ENCODE data around the gene SIGLEC8. TPM values are rescaled to one million over a fixed set of nuclear protein-coding genes. Genes with fewer than 3 reads are reported as not detected.

Gene SIGLEC8
- not detected for polyA plus RNA-seq (2013, experiment 1 of 2)
- not detected for polyA plus RNA-seq (2013, experiment 2 of 2)

- Histone ChIP-seq H2BK120ac (ENCODE audit: low read depth, low read length) (no peak within 1 kb of the TSS), H2BK12ac (ENCODE audit: low read length) (no peak within 1 kb of the TSS), H3K27ac (replicated peaks; ENCODE audit: low read length) (no peak within 1 kb of the TSS), H3K36me3 (replicated peaks in 1 of 2; ENCODE audit: control insufficient read depth in 2 of 2, insufficient read depth in 2 of 2, low read length in 2 of 2) (no peaks in the 10 kb centered on the region), H3K79me1 (ENCODE audit: low read depth, low read length) (no peaks in the 10 kb centered on the region), H3K9ac (ENCODE audit: low read depth, low read length, poor library complexity) (no peak within 1 kb of the TSS), H4K91ac (ENCODE audit: low read depth, low read length, poor library complexity) (no peak within 1 kb of the TSS), H4K8ac (ENCODE audit: low read depth, low read length) (no peak within 1 kb of the TSS), H2BK5ac (ENCODE audit: low read length) (peak within 1 kb of the TSS; percentile 5), H3K14ac (ENCODE audit: low read length) (peak within 1 kb of the TSS; percentile 49), H3K18ac (ENCODE audit: low read length) (peak within 1 kb of the TSS; percentile 42), H2BK15ac (ENCODE audit: low read length) (no peak within 1 kb of the TSS), H3K4me1 (ENCODE audit: control insufficient read depth in 2 of 2, insufficient read depth in 1 of 2, low read depth in 1 of 2, low read length in 2 of 2) (no peaks in the 10 kb centered on the region), H3K4ac (ENCODE audit: low read length) (no peak within 1 kb of the TSS), H3K27me3 (ENCODE audit: control insufficient read depth in 3 of 3, insufficient read depth in 3 of 3, low read depth in 1 of 3, low read length in 3 of 3) (peaks cover 0 to 37% (median 0%) of the 10 kb centered on the region in 3 experiments), H2AFZ (ENCODE audit: low read length) (no peak within 1 kb of the TSS), H3K9me3 (replicated peaks in 1 of 2; ENCODE audit: control insufficient read depth in 2 of 2, insufficient read depth in 1 of 2, low read depth in 1 of 2, low read length in 2 of 2) (peaks cover 0 to 5% of the 10 kb centered on the region in 2 donors), H3K4me2 (ENCODE audit: insufficient read depth, low read length, poor library complexity, severe bottlenecking) (no peak within 1 kb of the TSS), H2AK5ac (ENCODE audit: low read depth, low read length) (no peak within 1 kb of the TSS), H3K23ac (ENCODE audit: low read depth, low read length, poor library complexity) (no peak within 1 kb of the TSS), H3K4me3 (ENCODE audit: low read length in 2 of 2) (no peak within 1 kb of the TSS)
- DNase-seq (ENCODE audit: low spot score) = no peak
- WGBS, 2 donors (ENCODE audit: extremely low coverage in 2 of 2, insufficient read length in 2 of 2, insufficient replicate concordance in 1 of 2) = no CpG with 5 or more reads among the region's 10 CpGs
These were observed at the start of gene SIGLEC8 for GRCh38 chr19:51458051-51458645. SIGLEC8 (minus strand) TSS chr19:51458454; CDS start chr19:51458387, 67 bp downstream.

DNA sequence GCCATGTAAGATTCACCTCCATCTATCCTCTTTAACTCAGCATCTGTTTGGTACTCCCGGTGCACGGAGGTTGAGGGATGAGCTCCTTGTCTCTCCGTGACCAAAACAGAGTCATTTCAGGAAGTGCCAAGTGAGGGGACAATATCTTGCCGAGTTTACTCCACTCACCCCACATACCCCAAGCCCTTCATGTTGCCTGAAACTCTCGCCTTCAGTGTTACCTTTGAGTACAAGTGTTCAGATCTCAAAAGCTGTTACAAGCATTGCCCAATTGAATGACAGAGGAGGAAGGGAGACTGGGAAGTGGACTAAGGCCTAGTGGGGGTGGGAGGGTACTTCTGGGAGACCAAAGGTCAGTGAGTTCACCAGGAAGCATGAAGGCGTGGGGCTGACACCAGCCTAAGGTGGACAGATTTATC lies 49.4 kb upstream of the SIGLEC8 start:
- Histone ChIP-seq H3K79me1 (ENCODE audit: low read depth, low read length) (no peaks in the 10 kb centered on the region), H2BK120ac (ENCODE audit: low read depth, low read length) (no peak overlapping the region), H4K8ac (ENCODE audit: low read depth, low read length) (no peak overlapping the region), H3K14ac (ENCODE audit: low read length) (no peak overlapping the region), H2AFZ (ENCODE audit: low read length) (no peak overlapping the region), H3K4me1 (ENCODE audit: control insufficient read depth in 2 of 2, insufficient read depth in 1 of 2, low read depth in 1 of 2, low read length in 2 of 2) (no peaks in the 10 kb centered on the region), H3K23ac (ENCODE audit: low read depth, low read length, poor library complexity) (no peak overlapping the region), H4K91ac (ENCODE audit: low read depth, low read length, poor library complexity) (no peak overlapping the region), H3K36me3 (replicated peaks in 1 of 2; ENCODE audit: control insufficient read depth in 2 of 2, insufficient read depth in 2 of 2, low read length in 2 of 2) (no peaks in the 10 kb centered on the region), H3K9me3 (replicated peaks in 1 of 2; ENCODE audit: control insufficient read depth in 2 of 2, insufficient read depth in 1 of 2, low read depth in 1 of 2, low read length in 2 of 2) (peaks cover 0 to 21% of the 10 kb centered on the region in 2 donors), H2BK5ac (ENCODE audit: low read length) (no peak overlapping the region), H3K18ac (ENCODE audit: low read length) (no peak overlapping the region), H2BK12ac (ENCODE audit: low read length) (no peak overlapping the region), H3K27ac (replicated peaks; ENCODE audit: low read length) (no peak overlapping the region), H2BK15ac (ENCODE audit: low read length) (no peak overlapping the region), H3K4ac (ENCODE audit: low read length) (no peak overlapping the region), H2AK5ac (ENCODE audit: low read depth, low read length) (no peak overlapping the region), H3K4me3 (ENCODE audit: low read length in 2 of 2) (no peak overlapping the region), H3K27me3 (ENCODE audit: control insufficient read depth in 3 of 3, insufficient read depth in 3 of 3, low read depth in 1 of 3, low read length in 3 of 3) (peaks cover 0 to 22% (median 0%) of the 10 kb centered on the region in 3 experiments), H3K4me2 (ENCODE audit: insufficient read depth, low read length, poor library complexity, severe bottlenecking) (no peak overlapping the region), H3K9ac (ENCODE audit: low read depth, low read length, poor library complexity) (no peak overlapping the region)
- no peak for DNase-seq (ENCODE audit: low spot score)
- WGBS, 2 donors (ENCODE audit: extremely low coverage in 2 of 2, insufficient read length in 2 of 2, insufficient replicate concordance in 1 of 2) = no CpG with 5 or more reads among the region's 6 CpGs

GRCh38 chr19:51507192-51507591 lies 48.9 kb upstream of the SIGLEC8 start:
- Histone ChIP-seq H3K4me1 (ENCODE audit: control insufficient read depth in 2 of 2, insufficient read depth in 1 of 2, low read depth in 1 of 2, low read length in 2 of 2) (no peaks in the 10 kb centered on the region), H2BK15ac (ENCODE audit: low read length) (no peak overlapping the region), H2AFZ (ENCODE audit: low read length) (no peak overlapping the region), H2BK12ac (ENCODE audit: low read length) (no peak overlapping the region), H4K8ac (ENCODE audit: low read depth, low read length) (no peak overlapping the region), H2BK5ac (ENCODE audit: low read length) (no peak overlapping the region), H3K9me3 (replicated peaks in 1 of 2; ENCODE audit: control insufficient read depth in 2 of 2, insufficient read depth in 1 of 2, low read depth in 1 of 2, low read length in 2 of 2) (peaks cover 0 to 25% of the 10 kb centered on the region in 2 donors), H3K27ac (replicated peaks; ENCODE audit: low read length) (no peak overlapping the region), H3K9ac (ENCODE audit: low read depth, low read length, poor library complexity) (no peak overlapping the region), H3K4me3 (ENCODE audit: low read length in 2 of 2) (no peak overlapping the region), H2AK5ac (ENCODE audit: low read depth, low read length) (no peak overlapping the region), H3K18ac (ENCODE audit: low read length) (no peak overlapping the region), H3K79me1 (ENCODE audit: low read depth, low read length) (no peaks in the 10 kb centered on the region), H3K23ac (ENCODE audit: low read depth, low read length, poor library complexity) (no peak overlapping the region), H3K4ac (ENCODE audit: low read length) (no peak overlapping the region), H4K91ac (ENCODE audit: low read depth, low read length, poor library complexity) (no peak overlapping the region), H3K36me3 (replicated peaks in 1 of 2; ENCODE audit: control insufficient read depth in 2 of 2, insufficient read depth in 2 of 2, low read length in 2 of 2) (no peaks in the 10 kb centered on the region), H2BK120ac (ENCODE audit: low read depth, low read length) (no peak overlapping the region), H3K14ac (ENCODE audit: low read length) (no peak overlapping the region), H3K27me3 (ENCODE audit: control insufficient read depth in 3 of 3, insufficient read depth in 3 of 3, low read depth in 1 of 3, low read length in 3 of 3) (peaks cover 0 to 24% (median 1%) of the 10 kb centered on the region in 3 experiments), H3K4me2 (ENCODE audit: insufficient read depth, low read length, poor library complexity, severe bottlenecking) (no peak overlapping the region)
- DNase-seq (ENCODE audit: low spot score) = no peak
- WGBS, 2 donors (ENCODE audit: extremely low coverage in 2 of 2, insufficient read length in 2 of 2, insufficient replicate concordance in 1 of 2) = no CpG with 5 or more reads among the region's 3 CpGs

GRCh38 chr19:51505904-51506303 lies 47.6 kb upstream of the SIGLEC8 start:
- Histone ChIP-seq H3K27me3 (ENCODE audit: control insufficient read depth in 3 of 3, insufficient read depth in 3 of 3, low read depth in 1 of 3, low read length in 3 of 3) (peaks cover 0 to 26% (median 1%) of the 10 kb centered on the region in 3 experiments), H2BK5ac (ENCODE audit: low read length) (no peak overlapping the region), H3K4ac (ENCODE audit: low read length) (no peak overlapping the region), H3K36me3 (replicated peaks in 1 of 2; ENCODE audit: control insufficient read depth in 2 of 2, insufficient read depth in 2 of 2, low read length in 2 of 2) (no peaks in the 10 kb centered on the region), H3K27ac (replicated peaks; ENCODE audit: low read length) (no peak overlapping the region), H2AFZ (ENCODE audit: low read length) (no peak overlapping the region), H3K4me1 (ENCODE audit: control insufficient read depth in 2 of 2, insufficient read depth in 1 of 2, low read depth in 1 of 2, low read length in 2 of 2) (no peaks in the 10 kb centered on the region), H2AK5ac (ENCODE audit: low read depth, low read length) (no peak overlapping the region), H3K23ac (ENCODE audit: low read depth, low read length, poor library complexity) (no peak overlapping the region), H2BK15ac (ENCODE audit: low read length) (no peak overlapping the region), H3K9me3 (replicated peaks in 1 of 2; ENCODE audit: control insufficient read depth in 2 of 2, insufficient read depth in 1 of 2, low read depth in 1 of 2, low read length in 2 of 2) (peaks cover 0 to 33% of the 10 kb centered on the region in 2 donors), H3K4me3 (ENCODE audit: low read length in 2 of 2) (no peak overlapping the region), H4K8ac (ENCODE audit: low read depth, low read length) (no peak overlapping the region), H2BK12ac (ENCODE audit: low read length) (no peak overlapping the region), H3K79me1 (ENCODE audit: low read depth, low read length) (no peaks in the 10 kb centered on the region), H3K18ac (ENCODE audit: low read length) (no peak overlapping the region), H2BK120ac (ENCODE audit: low read depth, low read length) (no peak overlapping the region), H4K91ac (ENCODE audit: low read depth, low read length, poor library complexity) (no peak overlapping the region), H3K9ac (ENCODE audit: low read depth, low read length, poor library complexity) (no peak overlapping the region), H3K4me2 (ENCODE audit: insufficient read depth, low read length, poor library complexity, severe bottlenecking) (no peak overlapping the region), H3K14ac (ENCODE audit: low read length) (no peak overlapping the region)
- DNase-seq (ENCODE audit: low spot score) = no peak
- no CpG with 5 or more reads among the region's 3 CpGs for WGBS, 2 donors (ENCODE audit: extremely low coverage in 2 of 2, insufficient read length in 2 of 2, insufficient replicate concordance in 1 of 2)
